Neutrophil (primary cell): ENCODE results near the gene PANK3.

Experiments used
- H3K27ac ChIP-seq: fragments of 200-600 bp; sonication (generic); 2 replicates; pipeline ENCODE4 v1.5.1; 2016; ENCODE audit warnings: mild to moderate bottlenecking, moderate library complexity
- H3K27me3 ChIP-seq: fragments of 200-600 bp; sonication (generic); 2 replicates; pipeline ENCODE4 v1.6.0; 2016; ENCODE audit warnings: mild to moderate bottlenecking
- H3K36me3 ChIP-seq: fragments of 200-600 bp; sonication (generic); 2 replicates; pipeline ENCODE4 v1.5.1; 2017
- H3K4me1 ChIP-seq, 2 experiments: fragments of 200-600 bp in 1 of 2; sonication (generic) in 1 of 2; 1 replicate in 1 of 2; 2 replicates in 1 of 2; pipeline versions ENCODE4 v1.5.1 to v1.6.1; 2013 to 2016; ENCODE audit warnings: low read depth in 1 of 2, low read length in 1 of 2, mild to moderate bottlenecking in 1 of 2, moderate library complexity in 1 of 2; ENCODE audit not compliant: control insufficient read depth in 1 of 2, insufficient read depth in 1 of 2
- H3K4me3 ChIP-seq, 2 experiments: fragments of 200-600 bp in 1 of 2; sonication (generic) in 1 of 2; 1 replicate in 1 of 2; 2 replicates in 1 of 2; pipeline ENCODE4 v1.5.1; 2013 to 2016; ENCODE audit warnings: low read depth in 1 of 2, low read length in 1 of 2, mild to moderate bottlenecking in 1 of 2, moderate library complexity in 1 of 2
- H3K9me3 ChIP-seq: fragments of 200-600 bp; sonication (generic); 2 replicates; pipeline ENCODE4 v1.5.1; 2016
- CTCF ChIP-seq: fragments of 200-600 bp; sonication (generic); IDR thresholded peaks from 2 replicates; pipeline ENCODE4 v1.5.1; 2016; ENCODE audit warnings: antibody characterized with exemption

The PANK3 gene

GRCh38 chr5:168613396-168613795, 34.2 kb upstream of the PANK3 start:
- TF ChIP-seq CTCF: no peak
- H3K27ac ChIP-seq: no peak overlapping the region

GRCh38 chr5:168612996-168613395, 33.8 kb upstream of the PANK3 start:
- no peaks in the 10 kb centered on the region for H3K36me3 ChIP-seq
- no peaks in the 10 kb centered on the region for H3K4me1 ChIP-seq
- no peak overlapping the region for H3K27ac ChIP-seq
- no peak overlapping the region for H3K4me3 ChIP-seq
- H3K27me3 ChIP-seq: no peaks in the 10 kb centered on the region
- H3K9me3 ChIP-seq: no peaks in the 10 kb centered on the region
- no peak for TF ChIP-seq CTCF

More at GRCh38 chr5:168613396-168613795, 34.2 kb upstream of the PANK3 start:
- Histone ChIP-seq H3K27me3 (no peaks in the 10 kb centered on the region), H3K4me3 (no peak overlapping the region), H3K4me1 (no peaks in the 10 kb centered on the region), H3K36me3 (no peaks in the 10 kb centered on the region), H3K9me3 (no peaks in the 10 kb centered on the region)

DNA sequence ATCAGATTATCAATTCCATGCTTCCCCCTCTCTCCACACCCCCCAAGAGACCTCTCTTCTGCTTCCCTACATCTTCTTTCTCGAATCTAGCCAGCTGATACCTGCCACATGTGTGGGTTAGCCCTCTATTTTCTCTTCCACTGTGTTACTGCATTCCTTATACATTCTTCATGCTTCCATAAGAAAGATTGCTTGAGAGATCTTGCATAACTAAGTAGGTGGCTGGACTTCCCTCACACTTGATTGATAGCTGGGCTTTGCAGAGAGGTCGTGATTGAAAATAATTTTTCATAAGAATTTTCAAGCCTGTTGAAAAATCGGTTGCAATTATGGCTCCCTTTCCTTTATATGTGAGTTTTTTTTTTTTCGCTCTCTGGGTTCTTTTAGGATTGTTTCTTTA, 33.0 kb upstream of the PANK3 start:
- H3K36me3 ChIP-seq: no peaks in the 10 kb centered on the region
- no peaks in the 10 kb centered on the region for H3K9me3 ChIP-seq
- no peak overlapping the region for H3K4me3 ChIP-seq
- H3K4me1 ChIP-seq: no peaks in the 10 kb centered on the region
- TF ChIP-seq CTCF: no peak
- no peak overlapping the region for H3K27ac ChIP-seq
- no peaks in the 10 kb centered on the region for H3K27me3 ChIP-seq

DNA sequence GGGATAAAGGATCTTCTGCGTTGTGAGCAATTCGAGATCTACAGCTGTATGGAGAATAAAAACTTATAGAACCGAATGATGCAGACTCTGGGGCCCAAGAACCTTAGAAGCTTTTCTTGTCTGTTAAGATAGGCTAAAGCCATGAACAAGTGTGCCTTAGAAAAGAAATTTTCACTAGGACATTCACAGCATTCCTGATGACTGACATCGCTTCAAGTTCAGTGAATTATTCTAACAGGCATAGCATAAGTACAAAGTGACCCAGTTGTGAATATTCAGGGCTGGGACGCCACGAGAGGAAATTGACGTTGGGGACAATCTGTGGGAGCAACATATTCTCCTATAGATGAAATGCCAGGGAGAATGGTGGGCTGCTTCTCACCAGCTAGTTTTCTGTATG, 32.0 kb upstream of the PANK3 start:
- TF ChIP-seq CTCF: no peak
- H3K4me1 ChIP-seq: no peaks in the 10 kb centered on the region
- H3K27ac ChIP-seq: no peak overlapping the region
- H3K4me3 ChIP-seq: no peak overlapping the region
- no peaks in the 10 kb centered on the region for H3K27me3 ChIP-seq
- H3K36me3 ChIP-seq: no peaks in the 10 kb centered on the region
- H3K9me3 ChIP-seq: no peaks in the 10 kb centered on the region

DNA sequence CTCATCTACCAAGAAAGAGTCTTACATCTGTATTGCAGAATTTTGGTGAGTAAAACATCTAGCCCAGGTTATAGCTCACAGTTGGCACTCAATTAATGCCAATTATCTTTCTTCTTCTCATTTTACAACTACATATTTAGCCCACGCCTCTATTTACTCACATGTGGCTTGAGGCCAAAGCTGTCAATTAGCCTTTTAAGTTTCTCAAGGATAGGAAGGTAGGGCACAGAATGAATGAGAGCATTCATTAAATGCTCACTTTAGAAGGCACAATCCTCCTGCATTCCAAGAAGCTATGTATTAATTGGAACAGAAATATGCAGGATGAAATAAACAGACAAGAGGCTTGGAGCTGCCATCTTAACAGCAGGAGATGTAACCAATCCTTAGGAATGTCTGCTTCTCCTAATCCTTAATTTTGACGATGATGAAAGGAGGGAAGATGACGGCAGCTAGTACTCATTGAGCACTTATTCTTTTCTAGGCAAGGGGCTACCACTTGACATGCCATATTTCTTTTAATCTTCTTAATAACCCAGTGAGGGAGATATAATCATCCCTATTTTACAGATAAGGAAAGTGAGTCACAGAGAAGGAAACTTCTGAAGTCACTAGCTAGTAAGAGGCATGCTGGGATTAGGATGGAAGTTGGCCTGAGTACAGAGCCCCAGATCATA, 30.8 kb upstream of the PANK3 start:
- TF ChIP-seq CTCF: no peak
- Histone ChIP-seq H3K4me1 (no peaks in the 10 kb centered on the region), H3K27me3 (no peaks in the 10 kb centered on the region), H3K4me3 (no peak overlapping the region), H3K27ac (no peak overlapping the region), H3K36me3 (no peaks in the 10 kb centered on the region), H3K9me3 (no peaks in the 10 kb centered on the region)
